Neutrophil (primary cell): ENCODE measurements around the gene SETBP1.

Experiments
- H3K27ac ChIP-seq: fragments of 200-600 bp; sonication (generic); 2 replicates; pipeline ENCODE4 v1.5.1; 2016; ENCODE audit warnings: mild to moderate bottlenecking, moderate library complexity
- H3K27me3 ChIP-seq: fragments of 200-600 bp; sonication (generic); 2 replicates; pipeline ENCODE4 v1.6.0; 2016; ENCODE audit warnings: mild to moderate bottlenecking
- H3K36me3 ChIP-seq: fragments of 200-600 bp; sonication (generic); 2 replicates; pipeline ENCODE4 v1.5.1; 2017
- H3K4me1 ChIP-seq, 2 experiments: fragments of 200-600 bp in 1 of 2; sonication (generic) in 1 of 2; 1 replicate in 1 of 2; 2 replicates in 1 of 2; pipeline versions ENCODE4 v1.5.1 to v1.6.1; 2013 to 2016; ENCODE audit warnings: low read depth in 1 of 2, low read length in 1 of 2, mild to moderate bottlenecking in 1 of 2, moderate library complexity in 1 of 2; ENCODE audit not compliant: control insufficient read depth in 1 of 2, insufficient read depth in 1 of 2
- H3K4me3 ChIP-seq, 2 experiments: fragments of 200-600 bp in 1 of 2; sonication (generic) in 1 of 2; 1 replicate in 1 of 2; 2 replicates in 1 of 2; pipeline ENCODE4 v1.5.1; 2013 to 2016; ENCODE audit warnings: low read depth in 1 of 2, low read length in 1 of 2, mild to moderate bottlenecking in 1 of 2, moderate library complexity in 1 of 2
- H3K9me3 ChIP-seq: fragments of 200-600 bp; sonication (generic); 2 replicates; pipeline ENCODE4 v1.5.1; 2016
- TF ChIP-seq, protein P1 (sequence below): fragments of 200-600 bp; sonication (generic); IDR thresholded peaks from 2 replicates; pipeline ENCODE4 v1.5.1; 2016; ENCODE audit warnings: antibody characterized with exemption

The SETBP1 gene

DNA sequence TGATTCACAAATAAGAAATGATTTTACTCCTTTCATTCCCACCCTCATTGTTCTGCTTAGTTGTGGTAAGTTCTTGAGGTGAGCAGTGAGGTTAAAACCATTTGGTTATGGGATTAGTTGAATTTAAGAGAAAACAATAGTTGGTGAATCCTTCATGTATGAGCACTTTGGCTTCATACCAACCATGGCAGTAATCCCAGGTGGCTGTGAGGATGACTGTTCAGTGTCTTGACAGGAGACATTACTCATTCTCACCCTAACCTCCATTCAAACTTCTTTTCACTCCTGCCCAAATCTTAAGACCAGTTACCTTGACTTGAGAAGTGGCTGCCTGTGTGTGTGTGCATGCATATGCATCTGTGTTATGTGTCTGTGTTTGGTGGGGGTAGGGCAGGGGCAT is 143.1 kb downstream of the SETBP1 start:
- peaks cover 4 to 5% of the 10 kb centered on the region in 2 experiments for H3K4me1 ChIP-seq
- peaks cover 23% of the 10 kb centered on the region for H3K27me3 ChIP-seq
- H3K27ac ChIP-seq = no peak overlapping the region
- TF ChIP-seq, protein P1, sequence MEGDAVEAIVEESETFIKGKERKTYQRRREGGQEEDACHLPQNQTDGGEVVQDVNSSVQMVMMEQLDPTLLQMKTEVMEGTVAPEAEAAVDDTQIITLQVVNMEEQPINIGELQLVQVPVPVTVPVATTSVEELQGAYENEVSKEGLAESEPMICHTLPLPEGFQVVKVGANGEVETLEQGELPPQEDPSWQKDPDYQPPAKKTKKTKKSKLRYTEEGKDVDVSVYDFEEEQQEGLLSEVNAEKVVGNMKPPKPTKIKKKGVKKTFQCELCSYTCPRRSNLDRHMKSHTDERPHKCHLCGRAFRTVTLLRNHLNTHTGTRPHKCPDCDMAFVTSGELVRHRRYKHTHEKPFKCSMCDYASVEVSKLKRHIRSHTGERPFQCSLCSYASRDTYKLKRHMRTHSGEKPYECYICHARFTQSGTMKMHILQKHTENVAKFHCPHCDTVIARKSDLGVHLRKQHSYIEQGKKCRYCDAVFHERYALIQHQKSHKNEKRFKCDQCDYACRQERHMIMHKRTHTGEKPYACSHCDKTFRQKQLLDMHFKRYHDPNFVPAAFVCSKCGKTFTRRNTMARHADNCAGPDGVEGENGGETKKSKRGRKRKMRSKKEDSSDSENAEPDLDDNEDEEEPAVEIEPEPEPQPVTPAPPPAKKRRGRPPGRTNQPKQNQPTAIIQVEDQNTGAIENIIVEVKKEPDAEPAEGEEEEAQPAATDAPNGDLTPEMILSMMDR = no peak
- no peaks in the 10 kb centered on the region for H3K9me3 ChIP-seq
- H3K4me3 ChIP-seq = no peak overlapping the region
- H3K36me3 ChIP-seq = no peaks in the 10 kb centered on the region

DNA sequence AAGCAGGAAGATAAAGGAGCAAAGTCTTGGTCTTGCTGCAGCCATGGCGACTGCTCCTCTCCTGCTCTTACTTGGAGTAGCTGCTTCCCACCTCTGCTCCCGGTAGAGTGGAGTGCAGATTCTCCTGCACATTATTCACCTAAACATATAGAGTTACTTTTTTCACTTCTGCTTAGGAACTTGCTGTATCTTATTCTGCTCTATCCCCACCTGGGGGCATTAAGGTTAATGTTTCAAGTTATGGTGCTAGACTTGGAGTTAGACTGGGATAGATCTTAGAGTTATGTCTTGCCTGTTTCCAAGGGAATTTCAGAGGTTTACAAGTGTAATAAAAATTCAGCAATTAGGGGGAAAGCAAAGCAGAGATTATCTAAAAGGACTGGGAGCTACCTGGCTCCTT is 144.2 kb downstream of the SETBP1 start:
- peaks cover 23% of the 10 kb centered on the region for H3K27me3 ChIP-seq
- no peak overlapping the region for H3K27ac ChIP-seq
- peaks cover 4 to 5% of the 10 kb centered on the region in 2 experiments for H3K4me1 ChIP-seq
- TF ChIP-seq, protein P1 = no peak
- no peaks in the 10 kb centered on the region for H3K9me3 ChIP-seq
- no peak overlapping the region for H3K4me3 ChIP-seq
- H3K36me3 ChIP-seq = no peaks in the 10 kb centered on the region

DNA sequence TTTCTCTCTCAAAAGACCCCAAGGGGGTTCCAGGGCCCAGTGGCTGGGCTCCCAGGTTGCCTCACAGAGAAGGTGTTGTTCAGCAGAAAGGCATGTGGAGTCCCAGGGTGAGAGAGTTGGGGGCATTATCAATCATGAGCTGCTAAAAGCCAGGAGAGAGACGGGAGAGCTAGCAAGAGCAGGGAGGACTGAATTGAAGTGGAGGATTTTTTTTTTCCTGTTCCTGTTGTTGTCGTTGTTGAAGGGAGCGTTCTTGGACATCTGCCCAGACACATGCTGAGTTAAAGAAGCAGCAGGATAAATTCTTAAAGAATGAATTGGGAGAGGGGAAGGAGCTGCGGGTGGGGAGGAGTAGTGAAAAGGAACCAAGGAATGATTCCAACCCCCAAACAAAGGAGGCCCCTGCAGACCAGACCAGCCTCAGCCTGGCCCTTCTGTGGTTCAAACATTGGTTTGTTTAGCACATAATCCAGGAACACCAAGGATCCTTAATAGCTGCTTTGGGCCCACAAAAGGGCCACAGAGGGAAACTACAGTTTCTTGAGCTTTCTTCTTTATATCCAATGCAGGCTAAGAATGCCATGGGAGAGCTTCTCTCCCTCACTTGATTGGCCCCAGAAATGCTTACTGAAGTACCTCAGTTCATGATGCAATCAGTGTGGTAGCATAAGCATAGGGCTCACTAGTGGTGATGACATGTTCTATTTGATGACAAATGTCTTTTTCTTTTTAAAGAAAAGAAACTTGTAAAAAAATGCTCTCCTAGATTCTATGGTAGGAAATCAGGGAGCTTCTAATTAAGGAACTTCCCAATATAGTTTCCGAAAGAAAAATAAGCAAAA is 146.0 kb downstream of the SETBP1 start:
- peaks cover 21% of the 10 kb centered on the region for H3K27me3 ChIP-seq
- no peaks in the 10 kb centered on the region for H3K9me3 ChIP-seq
- H3K4me1 ChIP-seq = peaks cover 4 to 5% of the 10 kb centered on the region in 2 experiments
- H3K36me3 ChIP-seq = no peaks in the 10 kb centered on the region
- no peak overlapping the region for H3K27ac ChIP-seq
- no peak overlapping the region for H3K4me3 ChIP-seq
- TF ChIP-seq, protein P1 = no peak

DNA sequence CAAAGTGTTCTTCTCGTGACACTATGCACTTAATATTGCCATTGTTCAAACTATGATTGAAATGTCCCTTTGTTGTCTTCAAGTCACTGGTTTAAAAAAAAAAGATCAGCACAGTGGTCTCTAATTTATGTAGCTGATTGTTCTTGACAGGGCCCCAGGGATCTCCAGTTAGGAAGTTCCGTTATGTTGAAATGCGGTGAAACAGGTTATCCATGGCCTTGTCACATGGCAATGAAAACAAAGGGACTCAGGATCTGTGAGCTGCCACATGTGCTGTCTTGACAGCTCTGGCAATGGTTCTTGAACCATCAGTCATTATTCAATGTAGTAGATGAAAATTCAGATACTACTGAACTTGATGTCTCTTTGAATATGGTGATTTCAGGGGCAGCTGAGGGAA is 147.4 kb downstream of the SETBP1 start:
- Histone ChIP-seq H3K36me3 (no peaks in the 10 kb centered on the region), H3K27ac (no peak overlapping the region), H3K4me1 (peaks cover 4 to 5% of the 10 kb centered on the region in 2 experiments), H3K9me3 (no peaks in the 10 kb centered on the region), H3K4me3 (no peak overlapping the region), H3K27me3 (peaks cover 13% of the 10 kb centered on the region)
- TF ChIP-seq, protein P1 = no peak

DNA sequence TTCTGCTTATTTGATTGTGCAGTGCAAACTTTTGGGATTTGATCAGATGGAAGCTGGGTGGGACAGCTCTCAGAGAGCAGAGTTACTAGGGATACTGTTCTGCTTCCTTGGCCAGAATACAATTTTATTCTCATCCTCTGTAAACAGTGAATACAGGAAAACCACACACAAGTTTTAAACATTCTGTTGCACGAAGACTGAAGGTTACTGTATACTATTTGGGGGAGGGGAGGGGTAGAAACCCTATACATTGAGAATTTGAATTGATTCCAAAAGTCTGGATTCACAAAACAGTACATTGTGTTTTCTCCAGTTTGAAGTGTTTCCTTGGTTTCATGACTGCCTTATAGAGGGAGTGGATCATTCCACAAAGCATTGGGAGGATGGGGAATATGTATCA is 149.9 kb downstream of the SETBP1 start:
- Histone ChIP-seq H3K36me3 (no peaks in the 10 kb centered on the region), H3K4me1 (no peaks in the 10 kb centered on the region), H3K27ac (no peak overlapping the region), H3K9me3 (no peaks in the 10 kb centered on the region), H3K27me3 (no peaks in the 10 kb centered on the region), H3K4me3 (no peak overlapping the region)
- TF ChIP-seq, protein P1 = no peak
